GM10248 (cell line): ENCODE measurements around the gene LIG4.
"Not testable (repeated sequence)": the region's sequence is repeated elsewhere in the genome, so short reads cannot be mapped to it uniquely, and the experiment has no call there.

Source experiments
- CTCF ChIA-PET: fragments of 300-600 bp; sonication (Branson Sonifier 250); formaldehyde crosslinking; extraction: SDS; loops from one replicate; lab custom pipeline; 2021; ENCODE audit warnings: antibody characterized with exemption; lab: Yijun Ruan, JAX
- POLR2A ChIA-PET: fragments of 350-650 bp; sonication (Branson Sonifier 250); formaldehyde crosslinking; extraction: SDS; loops from one replicate; lab custom pipeline; 2020; ENCODE audit warnings: antibody characterized with exemption; lab: Yijun Ruan, JAX
- DNase-seq: peaks from one replicate; pipeline ENCODE4 v3.0.0; 2012; ENCODE audit errors: extremely low spot score
- CTCF ChIP-seq: IDR thresholded peaks from 2 replicates; pipeline ENCODE4 v1.5.1; 2012; ENCODE audit warnings: mild to moderate bottlenecking, low read depth; ENCODE audit errors: extremely low read depth, missing control alignments, control extremely low read depth

The LIG4 gene

GRCh38 chr13:108226184-108226583 is 10.8 kb upstream of the LIG4 start:
- CTCF ChIA-PET: interaction anchor here (0.8 to 1.2 kb wide), 3 partner anchors 8 to 671 kb away, joined by 3 read pairs; partner anchors contain the start of gene ABHD13
- TF ChIP-seq CTCF: no peak
- POLR2A ChIA-PET: no interaction called here
- DNase-seq: no peak

GRCh38 chr13:108225440-108225839 is 10.1 kb upstream of the LIG4 start:
- ChIA-PET CTCF (interaction anchor here (1.2 kb wide), 1 partner anchor 7 kb away, joined by 3 read pairs; the partner anchor contains the start of gene ABHD13), POLR2A (no interaction called here)
- TF ChIP-seq CTCF: no peak
- DNase-seq: no peak

- no peak for DNase-seq
- ChIA-PET POLR2A (no interaction called here), CTCF (interaction anchor here (0.7 to 1.9 kb wide), 4 partner anchors 9 to 46 kb away, joined by 3 to 5 read pairs (median 3); partner anchors contain the start of gene LIG4)
- TF ChIP-seq CTCF: no peak
These were observed 8.6 kb upstream of the LIG4 start for GRCh38 chr13:108223687-108224503.

GRCh38 chr13:108220041-108220440 is 4.7 kb upstream of the LIG4 start:
- TF ChIP-seq CTCF: peak; percentile 46
- ChIA-PET POLR2A (no interaction called here), CTCF (interaction anchor here (0.7 to 1.4 kb wide), 2 partner anchors 43 to 66 kb away, joined by 3 to 4 read pairs; no protein-coding TSS in a partner anchor)
- DNase-seq: no peak

GRCh38 chr13:108218044-108218974 is 3.0 kb upstream of the LIG4 start, which contains the start of gene ABHD13:
Gene ABHD13 (plus strand): TSS chr13:108218392. CDS start chr13:108229219, 10,827 bp downstream.
- POLR2A ChIA-PET: no interaction called here
- CTCF ChIA-PET: interaction anchor here (1.0 to 1.2 kb wide), 3 partner anchors 8 to 52 kb away, joined by 3 to 4 read pairs (median 3); no protein-coding TSS in a partner anchor
- TF ChIP-seq CTCF: no peak
- peak; percentile 94 for DNase-seq

GRCh38 chr13:108217307-108218043 is 2.1 kb upstream of the LIG4 start:
- POLR2A ChIA-PET, DNase-seq: not testable (repeated sequence)
- CTCF ChIA-PET: interaction anchor here (1.0 to 2.2 kb wide), 5 partner anchors 9 to 53 kb away, joined by 3 to 5 read pairs (median 3); no protein-coding TSS in a partner anchor
